Astrocyte (in vitro differentiated cells and primary cell): ENCODE results near the gene WHRN.

Source experiments
- EZH2 ChIP-seq: IDR thresholded peaks from 2 replicates; pipeline ENCODE4 v1.6.1; 2012; ENCODE audit warnings: mild to moderate bottlenecking, low read length, inconsistent platforms; ENCODE audit not compliant: insufficient read depth
- TF ChIP-seq, protein P1 (sequence below): IDR thresholded peaks from 2 replicates; pipeline ENCODE4 v1.5.1; 2011; ENCODE audit warnings: low read depth, mild to moderate bottlenecking, inconsistent platforms, low read length, moderate library complexity; ENCODE audit not compliant: insufficient read depth

DNA sequence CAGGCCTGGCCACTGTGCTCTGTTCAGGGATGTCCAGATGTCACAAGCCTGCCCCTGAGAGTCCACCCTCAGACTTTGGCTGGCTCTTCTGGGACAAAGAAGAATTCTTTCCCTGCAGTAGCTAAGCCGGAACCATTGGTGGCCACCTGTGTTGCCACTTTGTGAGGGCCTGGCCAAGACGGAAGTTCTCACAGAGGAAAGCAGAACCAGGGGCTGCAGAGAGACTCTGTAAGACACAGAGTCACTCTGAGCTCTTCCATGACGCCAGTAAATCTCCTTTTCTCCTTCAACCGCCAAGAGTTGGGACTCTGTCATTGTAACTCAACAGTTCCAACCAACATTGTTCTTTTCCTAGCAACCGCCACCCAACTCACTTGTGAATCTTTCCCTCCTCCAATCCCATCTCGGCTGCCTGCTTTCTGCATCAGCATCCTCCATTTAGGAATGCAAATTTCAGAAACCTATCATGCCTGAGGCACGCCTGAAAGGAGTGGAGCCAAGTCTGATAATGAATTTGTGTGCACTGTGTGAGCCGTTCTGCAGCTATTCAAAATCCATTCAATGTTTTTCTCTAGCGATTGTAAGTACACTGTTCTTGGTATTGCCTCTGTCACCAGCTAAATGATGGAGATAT is 44.5 kb upstream of the WHRN start:
- TF ChIP-seq, protein P1, sequence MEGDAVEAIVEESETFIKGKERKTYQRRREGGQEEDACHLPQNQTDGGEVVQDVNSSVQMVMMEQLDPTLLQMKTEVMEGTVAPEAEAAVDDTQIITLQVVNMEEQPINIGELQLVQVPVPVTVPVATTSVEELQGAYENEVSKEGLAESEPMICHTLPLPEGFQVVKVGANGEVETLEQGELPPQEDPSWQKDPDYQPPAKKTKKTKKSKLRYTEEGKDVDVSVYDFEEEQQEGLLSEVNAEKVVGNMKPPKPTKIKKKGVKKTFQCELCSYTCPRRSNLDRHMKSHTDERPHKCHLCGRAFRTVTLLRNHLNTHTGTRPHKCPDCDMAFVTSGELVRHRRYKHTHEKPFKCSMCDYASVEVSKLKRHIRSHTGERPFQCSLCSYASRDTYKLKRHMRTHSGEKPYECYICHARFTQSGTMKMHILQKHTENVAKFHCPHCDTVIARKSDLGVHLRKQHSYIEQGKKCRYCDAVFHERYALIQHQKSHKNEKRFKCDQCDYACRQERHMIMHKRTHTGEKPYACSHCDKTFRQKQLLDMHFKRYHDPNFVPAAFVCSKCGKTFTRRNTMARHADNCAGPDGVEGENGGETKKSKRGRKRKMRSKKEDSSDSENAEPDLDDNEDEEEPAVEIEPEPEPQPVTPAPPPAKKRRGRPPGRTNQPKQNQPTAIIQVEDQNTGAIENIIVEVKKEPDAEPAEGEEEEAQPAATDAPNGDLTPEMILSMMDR, result no peak
- no peak for TF ChIP-seq EZH2
